OCI-LY1 (cell line): Measurements from ENCODE around the gene POLR3B.

ENCODE experiments used
- H2AFZ ChIP-seq: fragments of 200-600 bp; sonication (generic), shearing (Covaris generic); 2 replicates; pipeline ENCODE4 v1.6.0; 2014; ENCODE audit warnings: antibody characterized with exemption, mild to moderate bottlenecking, low read length
- H3F3A ChIP-seq: fragments of 200-600 bp; sonication (generic), shearing (Covaris generic); 2 replicates; pipeline ENCODE4 v1.6.0; 2014; ENCODE audit warnings: mild to moderate bottlenecking, antibody characterized with exemption, low read length, moderate library complexity; ENCODE audit not compliant: insufficient read depth
- H3K27ac ChIP-seq: fragments of 200-600 bp; sonication (generic); 2 replicates; pipeline ENCODE4 v1.5.1; 2014; ENCODE audit warnings: low read length, mixed run types, mild to moderate bottlenecking, low read depth; ENCODE audit not compliant: poor library complexity, severe bottlenecking
- H3K27me3 ChIP-seq: fragments of 200-600 bp; sonication (generic); 2 replicates; pipeline ENCODE4 v1.6.0; 2014; ENCODE audit warnings: antibody characterized with exemption, mild to moderate bottlenecking, low read length, moderate library complexity; ENCODE audit not compliant: insufficient read depth
- H3K36me3 ChIP-seq: fragments of 200-600 bp; sonication (generic); 2 replicates; pipeline ENCODE4 v1.6.1; 2014; ENCODE audit warnings: mild to moderate bottlenecking, antibody characterized with exemption, low read length, moderate library complexity, mixed read lengths; ENCODE audit not compliant: insufficient read depth
- H3K4me1 ChIP-seq: fragments of 200-600 bp; sonication (generic); 2 replicates; pipeline ENCODE4 v1.5.1; 2014; ENCODE audit warnings: mild to moderate bottlenecking, low read length, moderate library complexity; ENCODE audit not compliant: insufficient read depth, severe bottlenecking
- H3K4me2 ChIP-seq: fragments of 200-600 bp; sonication (generic), shearing (Covaris generic); 2 replicates; pipeline ENCODE4 v1.6.1; 2014; ENCODE audit warnings: low read length
- H3K4me3 ChIP-seq: fragments of 200-600 bp; sonication (generic); 2 replicates; pipeline ENCODE4 v1.5.1; 2014; ENCODE audit warnings: low read length, low read depth, mild to moderate bottlenecking, mixed read lengths; ENCODE audit not compliant: poor library complexity, severe bottlenecking
- H3K79me2 ChIP-seq: fragments of 200-600 bp; shearing (Covaris generic); 2 replicates; pipeline ENCODE4 v1.6.1; 2016; ENCODE audit warnings: mixed run types, low read length, mixed read lengths; ENCODE audit not compliant: insufficient read depth
- H3K9ac ChIP-seq: fragments of 200-600 bp; sonication (generic), shearing (Covaris generic); 2 replicates; pipeline ENCODE4 v1.6.1; 2014; ENCODE audit warnings: mild to moderate bottlenecking, low read length, mixed read lengths
- H3K9me2 ChIP-seq: fragments of 200-600 bp; sonication (generic), shearing (Covaris generic); 2 replicates; pipeline ENCODE4 v1.6.1; 2014; ENCODE audit warnings: low read depth, mild to moderate bottlenecking, low read length, mixed read lengths
- H3K9me3 ChIP-seq: fragments of 200-600 bp; shearing (Covaris generic); 2 replicates; pipeline ENCODE4 v1.6.1; 2014; ENCODE audit warnings: low read length, mixed read lengths
- H4K20me1 ChIP-seq: fragments of 200-600 bp; sonication (generic), shearing (Covaris generic); 2 replicates; pipeline ENCODE4 v1.6.0; 2016; ENCODE audit warnings: mild to moderate bottlenecking, low read length; ENCODE audit not compliant: insufficient read depth
- EZH2 ChIP-seq: fragments of 200-600 bp; sonication (generic), shearing (Covaris generic); IDR thresholded peaks from 2 replicates; pipeline ENCODE4 v1.8.0; 2017; ENCODE audit warnings: borderline replicate concordance, mixed run types, mild to moderate bottlenecking, antibody characterized with exemption, low read length, moderate library complexity, mixed read lengths
- TF ChIP-seq, protein P1 (sequence below): fragments of 200-600 bp; sonication (generic), shearing (Covaris generic); IDR thresholded peaks from 2 replicates; pipeline ENCODE4 v1.5.1; 2017; ENCODE audit warnings: mild to moderate bottlenecking, antibody characterized with exemption, low read length, moderate library complexity, mixed read lengths

The POLR3B gene

DNA sequence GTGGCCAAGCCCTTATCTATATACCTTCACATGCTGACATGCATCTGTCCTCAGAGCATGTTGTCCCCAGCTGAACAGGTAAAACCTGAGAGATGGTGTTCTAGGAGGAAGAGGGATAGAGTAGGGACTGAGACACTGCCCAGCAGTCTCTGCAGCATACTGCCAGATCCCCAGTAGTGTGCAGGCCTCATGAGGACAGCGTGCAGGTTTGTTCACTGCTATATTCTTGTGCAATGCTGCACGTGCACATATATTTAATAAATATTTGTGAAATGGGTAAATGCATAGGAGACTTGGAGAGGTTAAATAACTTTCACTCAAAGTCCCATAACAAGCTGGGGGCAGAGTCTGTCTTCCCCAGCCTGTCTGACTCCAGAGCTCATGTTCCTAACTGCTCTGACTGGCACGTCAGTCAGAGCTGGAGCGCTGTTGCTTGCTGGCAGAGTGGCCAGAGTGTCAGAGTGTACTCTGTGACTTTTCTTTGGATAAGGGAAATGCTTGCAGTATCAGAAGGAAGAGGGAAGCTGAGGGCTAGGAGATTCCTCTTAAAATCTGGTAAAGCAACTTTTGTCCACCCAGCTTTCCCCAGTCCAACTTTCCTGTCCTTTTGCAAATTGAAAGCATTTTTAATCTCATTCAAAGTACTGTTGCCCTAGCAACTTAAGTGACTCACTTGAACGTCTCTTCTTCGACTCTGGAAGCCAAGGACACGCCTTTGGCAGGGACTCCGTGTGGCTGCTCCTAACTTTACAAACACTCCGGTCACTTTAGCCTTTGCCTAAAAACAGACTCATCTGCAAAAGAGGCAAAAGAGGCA is 14.9 kb upstream of the POLR3B start:
- Histone ChIP-seq H3K4me2 (no peak overlapping the region), H4K20me1 (no peaks in the 10 kb centered on the region), H3K9ac (no peak overlapping the region), H3K4me1 (no peaks in the 10 kb centered on the region), H3K27me3 (no peaks in the 10 kb centered on the region), H3K9me2 (no peaks in the 10 kb centered on the region), H3F3A (no peaks in the 10 kb centered on the region), H3K79me2 (no peaks in the 10 kb centered on the region), H3K9me3 (no peaks in the 10 kb centered on the region), H3K27ac (no peak overlapping the region), H3K4me3 (no peak overlapping the region), H3K36me3 (no peaks in the 10 kb centered on the region), H2AFZ (no peak overlapping the region)
- TF ChIP-seq, protein P1, sequence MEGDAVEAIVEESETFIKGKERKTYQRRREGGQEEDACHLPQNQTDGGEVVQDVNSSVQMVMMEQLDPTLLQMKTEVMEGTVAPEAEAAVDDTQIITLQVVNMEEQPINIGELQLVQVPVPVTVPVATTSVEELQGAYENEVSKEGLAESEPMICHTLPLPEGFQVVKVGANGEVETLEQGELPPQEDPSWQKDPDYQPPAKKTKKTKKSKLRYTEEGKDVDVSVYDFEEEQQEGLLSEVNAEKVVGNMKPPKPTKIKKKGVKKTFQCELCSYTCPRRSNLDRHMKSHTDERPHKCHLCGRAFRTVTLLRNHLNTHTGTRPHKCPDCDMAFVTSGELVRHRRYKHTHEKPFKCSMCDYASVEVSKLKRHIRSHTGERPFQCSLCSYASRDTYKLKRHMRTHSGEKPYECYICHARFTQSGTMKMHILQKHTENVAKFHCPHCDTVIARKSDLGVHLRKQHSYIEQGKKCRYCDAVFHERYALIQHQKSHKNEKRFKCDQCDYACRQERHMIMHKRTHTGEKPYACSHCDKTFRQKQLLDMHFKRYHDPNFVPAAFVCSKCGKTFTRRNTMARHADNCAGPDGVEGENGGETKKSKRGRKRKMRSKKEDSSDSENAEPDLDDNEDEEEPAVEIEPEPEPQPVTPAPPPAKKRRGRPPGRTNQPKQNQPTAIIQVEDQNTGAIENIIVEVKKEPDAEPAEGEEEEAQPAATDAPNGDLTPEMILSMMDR = no peak

DNA sequence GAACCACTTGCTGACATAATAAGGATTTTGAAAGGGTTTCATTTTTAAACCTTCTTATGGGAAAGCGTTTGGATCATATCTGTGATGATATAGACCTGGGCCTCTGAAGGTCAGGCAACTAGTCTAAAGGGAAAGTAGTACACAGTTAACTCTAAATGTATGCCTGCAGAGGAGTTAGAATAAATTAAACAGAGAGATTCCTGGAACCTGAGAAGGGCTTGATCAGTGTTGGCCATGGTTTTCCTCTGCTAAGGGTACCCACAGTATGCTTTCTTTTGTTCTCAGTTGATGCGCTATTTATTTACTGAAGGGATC is 14.4 kb upstream of the POLR3B start:
- no peak overlapping the region for H3K9ac ChIP-seq

DNA sequence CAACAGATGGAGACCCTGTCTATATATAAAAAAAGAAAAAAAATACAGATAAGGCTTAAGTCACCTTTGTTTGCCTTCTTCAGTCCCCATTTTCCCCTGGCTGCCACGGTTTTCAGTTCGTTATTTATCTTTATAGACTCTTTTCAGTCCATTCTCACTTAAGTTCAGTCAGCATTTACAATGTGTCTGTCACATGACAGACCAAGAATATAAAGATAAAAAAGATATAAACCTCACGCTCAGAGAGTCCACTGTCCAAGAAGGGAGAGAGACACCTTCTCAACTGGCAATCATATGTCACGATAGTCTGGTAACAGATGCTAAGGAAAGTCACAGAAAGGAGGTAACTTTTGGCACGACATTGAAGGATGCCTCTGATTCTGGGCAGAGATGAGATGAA is 13.4 kb upstream of the POLR3B start:
- H4K20me1 ChIP-seq = no peaks in the 10 kb centered on the region
- H3K36me3 ChIP-seq = no peaks in the 10 kb centered on the region
- H3K9me3 ChIP-seq = no peaks in the 10 kb centered on the region
- no peaks in the 10 kb centered on the region for H3K4me1 ChIP-seq
- no peaks in the 10 kb centered on the region for H3K9me2 ChIP-seq
- no peak overlapping the region for H3K27ac ChIP-seq
- no peaks in the 10 kb centered on the region for H3K79me2 ChIP-seq
- no peaks in the 10 kb centered on the region for H3K27me3 ChIP-seq
- TF ChIP-seq EZH2 = no peak
- TF ChIP-seq, protein P1 = no peak
- H3K4me3 ChIP-seq = no peak overlapping the region
- no peaks in the 10 kb centered on the region for H3F3A ChIP-seq
- no peak overlapping the region for H3K4me2 ChIP-seq
- no peak overlapping the region for H3K9ac ChIP-seq
- H2AFZ ChIP-seq = no peak overlapping the region

More for the DNA sequence above, 14.4 kb upstream of the POLR3B start:
- Histone ChIP-seq H3K27me3 (no peaks in the 10 kb centered on the region), H3K4me1 (no peaks in the 10 kb centered on the region), H3K27ac (no peak overlapping the region), H3K9me3 (no peaks in the 10 kb centered on the region), H3K79me2 (no peaks in the 10 kb centered on the region), H3K4me2 (no peak overlapping the region), H3K36me3 (no peaks in the 10 kb centered on the region), H3F3A (no peaks in the 10 kb centered on the region), H3K4me3 (no peak overlapping the region), H2AFZ (no peak overlapping the region), H3K9me2 (no peaks in the 10 kb centered on the region), H4K20me1 (no peaks in the 10 kb centered on the region)
- TF ChIP-seq, protein P1 = no peak
- no peak for TF ChIP-seq EZH2
